Ovary (tissue), 3 donors: ENCODE measurements around the gene MACIR.

Experiments
- CTCF ChIP-seq, 3 donors: fragments of 450-650 bp in 2 of 3; fragments of 200-600 bp in 1 of 3; IDR thresholded peaks; one replicate each; pipeline versions ENCODE4 v1.5.1 to v1.8.0; 2016 to 2022; ENCODE audit warnings: antibody characterized with exemption in 3 of 3, mild to moderate bottlenecking in 1 of 3
- EP300 ChIP-seq: sonication (generic); formaldehyde crosslinking; IDR thresholded peaks from one replicate; pipeline ENCODE4 v1.6.1; 2017; ENCODE audit warnings: antibody characterized with exemption
- donor health status: DM: no; HTN: no; CAD: no.

- TF ChIP-seq CTCF (IDR thresholded peaks at IDR 0.05) (no peak), EP300 (no peak)
Measured at GRCh38 chr5:103243665-103244064, 14.9 kb upstream of the MACIR start.
